HG03039 (cell line): Measurements from ENCODE around the gene SLC29A3.

ENCODE experiments used
- ATAC-seq: cut with Tn5 transposase; IDR thresholded peaks from one replicate; pipeline ENCODE4 v1.9.1; 2021; ENCODE audit warnings: mild to moderate bottlenecking, moderate library complexity; ENCODE audit not compliant: unreplicated experiment

SLC29A3 gene

DNA sequence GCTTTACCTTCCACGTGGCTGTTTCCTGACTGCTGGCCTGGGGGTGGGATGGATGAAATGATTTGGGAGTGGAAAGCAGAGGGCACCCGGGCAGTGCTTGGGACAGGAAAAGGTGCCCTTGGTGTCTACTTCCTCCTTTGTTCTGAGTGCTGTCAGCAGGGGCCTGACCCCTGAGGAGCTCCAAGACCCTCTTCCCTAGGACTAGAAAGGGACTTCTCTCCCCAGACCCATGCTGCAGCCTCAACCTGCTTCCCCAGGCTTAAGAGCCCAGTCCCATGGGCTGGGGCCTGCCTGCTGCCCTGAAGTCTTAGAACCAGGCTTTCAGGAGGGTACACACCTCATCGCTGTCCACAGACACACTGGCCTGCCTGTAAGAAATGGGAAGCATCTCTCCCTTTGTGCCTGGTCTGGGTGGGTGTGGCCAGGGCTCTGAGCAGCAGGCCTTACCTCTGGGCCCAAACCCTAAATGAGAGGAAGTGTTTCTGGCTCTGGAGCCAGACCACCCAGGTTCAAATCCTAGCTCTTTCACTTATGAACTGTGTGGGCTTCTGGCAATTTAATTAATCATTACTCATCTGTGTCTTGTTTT is 90.6 kb downstream of the SLC29A3 start:
- ATAC-seq = no peak
